Endodermal cell (in vitro differentiated cells): ENCODE measurements around the gene TTLL9. TPM values are rescaled to one million over a fixed set of nuclear protein-coding genes. Genes with fewer than 3 reads are reported as not detected.
A peak's percentile ranks its signal among the peaks of the same experiment; 100 is the strongest.

Experiments used
- DNase-seq: peaks from one replicate; pipeline ENCODE4 v3.0.0-alpha.2; 2017
- H3K27ac ChIP-seq: 2 replicates; pipeline ENCODE4 v1.5.1; 2013; ENCODE audit warnings: mild to moderate bottlenecking, low read depth, low read length, moderate library complexity
- H3K27me3 ChIP-seq: 2 replicates; pipeline ENCODE4 v1.6.1; 2013; ENCODE audit warnings: mild to moderate bottlenecking, low read length, moderate library complexity; ENCODE audit not compliant: insufficient read depth, control insufficient read depth, poor library complexity, severe bottlenecking
- H3K36me3 ChIP-seq: 2 replicates; pipeline ENCODE4 v1.7.0; 2013; ENCODE audit warnings: mild to moderate bottlenecking, low read length, moderate library complexity; ENCODE audit not compliant: control insufficient read depth, insufficient read depth
- H3K4me1 ChIP-seq: one replicate; pipeline ENCODE4 v1.7.0; 2013; ENCODE audit warnings: low read length; ENCODE audit not compliant: control insufficient read depth, insufficient read depth
- H3K4me3 ChIP-seq: 2 replicates; pipeline ENCODE4 v1.5.1; 2013; ENCODE audit warnings: mild to moderate bottlenecking, low read length, moderate library complexity
- H3K9ac ChIP-seq: 2 replicates; pipeline ENCODE4 v1.6.1; 2013; ENCODE audit warnings: mild to moderate bottlenecking, low read length, moderate library complexity; ENCODE audit not compliant: poor library complexity, severe bottlenecking; ENCODE audit errors: extremely low read depth
- H3K9me3 ChIP-seq: 2 replicates; pipeline ENCODE4 v1.6.1; 2013; ENCODE audit warnings: mild to moderate bottlenecking, low read length, moderate library complexity; ENCODE audit not compliant: control insufficient read depth
- H3K27ac Mint-ChIP-seq: 2 replicates; pipeline ENCODE4 v1.8.0; 2020; ENCODE audit warnings: mixed read lengths
- H3K27me3 Mint-ChIP-seq: 2 replicates; pipeline ENCODE4 v1.8.0; 2021; ENCODE audit warnings: mild to moderate bottlenecking, mixed read lengths; ENCODE audit not compliant: insufficient read depth
- H3K36me3 Mint-ChIP-seq: 2 replicates; pipeline ENCODE4 v1.8.0; 2020; ENCODE audit warnings: low read depth, mixed read lengths
- H3K4me1 Mint-ChIP-seq: 2 replicates; pipeline ENCODE4 v1.8.0; 2020; ENCODE audit warnings: mixed read lengths
- H3K4me3 Mint-ChIP-seq: 2 replicates; pipeline ENCODE4 v1.8.0; 2020; ENCODE audit warnings: mild to moderate bottlenecking, moderate library complexity, mixed read lengths
- H3K9me3 Mint-ChIP-seq: 2 replicates; pipeline ENCODE4 v1.8.0; 2020; ENCODE audit warnings: mild to moderate bottlenecking, mixed read lengths
- CTCF ChIP-seq: fragments of 200-600 bp; sonication (generic); conservative IDR thresholded peaks from 2 replicates; pipeline ENCODE4 v1.5.0; 2021; ENCODE audit warnings: antibody characterized with exemption, mild to moderate bottlenecking
- WGBS, 2 experiments: methylation state at CpG; one replicate each; pipeline versions ENCODE4 v1.1.5 to v1.1.7; 2013; ENCODE audit warnings: missing lambda C conversion rate in 2 of 2, mixed read lengths in 1 of 2; ENCODE audit not compliant: insufficient coverage in 1 of 2, insufficient read length in 1 of 2; 5-methylcytosine and 5-hydroxymethylcytosine counted together
- total RNA-seq, 2 donors: library from RNA; stranded (reverse); fragmentation: NEBNext Ultra II Directional in 1 of 2; extraction: Animal tissue kit (Norgen Biotek cat#: 25700) in 1 of 2; gene quantifications; 2 replicates in 1 of 2; 3 replicates in 1 of 2; pipeline ENCODE4 v1.2.1, GENCODE V29; 2021

The TTLL9 gene
- total RNA-seq, 2 donors from 2014 or later: 0.29 to 0.51 TPM

DNA sequence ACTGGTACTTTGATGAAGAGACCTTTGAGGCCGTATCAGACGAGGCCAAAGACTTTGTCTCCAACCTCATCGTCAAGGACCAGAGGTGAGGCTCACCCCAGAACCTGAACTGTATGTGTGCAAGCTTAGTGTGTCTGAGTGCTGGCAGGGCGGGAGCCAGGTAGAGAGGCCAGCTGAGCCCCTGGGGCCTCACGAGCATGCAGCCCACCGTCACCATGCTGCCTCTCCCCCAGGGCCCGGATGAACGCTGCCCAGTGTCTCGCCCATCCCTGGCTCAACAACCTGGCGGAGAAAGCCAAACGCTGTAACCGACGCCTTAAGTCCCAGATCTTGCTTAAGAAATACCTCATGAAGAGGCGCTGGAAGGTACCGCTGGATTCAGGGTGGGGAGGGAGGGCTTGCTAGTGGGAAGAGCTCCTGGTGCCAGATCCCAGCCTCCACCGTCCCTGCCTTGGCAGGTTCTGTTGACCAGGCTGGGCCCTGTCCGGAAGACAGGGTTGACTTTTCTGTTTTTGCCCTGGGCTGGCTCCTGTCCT is 38.6 kb upstream of the TTLL9 start:
- peaks cover 3% of the 10 kb centered on the region for H3K4me1 Mint-ChIP-seq
- WGBS, 2 experiments: 96 to 97% methylated on average over 10 to 17 of the region's 17 CpGs

GRCh38 chr20:31833130-31833930 is 37.1 kb upstream of the TTLL9 start:
- H3K4me1 Mint-ChIP-seq: peaks cover 9% of the 10 kb centered on the region
- Histone ChIP-seq H3K27me3 (no peaks in the 10 kb centered on the region), H3K9ac (no peak overlapping the region), H3K9me3 (no peaks in the 10 kb centered on the region), H3K36me3 (no peaks in the 10 kb centered on the region), H3K4me3 (no peak overlapping the region), H3K27ac (peak overlapping the region; percentile 77), H3K4me1 (peaks cover 3% of the 10 kb centered on the region)
- H3K27ac Mint-ChIP-seq: no peak overlapping the region
- H3K9me3 Mint-ChIP-seq: no peaks in the 10 kb centered on the region
- H3K4me3 Mint-ChIP-seq: no peak overlapping the region
- WGBS, 2 experiments: 66 to 69% methylated on average over 12 to 14 of the region's 14 CpGs
- H3K36me3 Mint-ChIP-seq: no peaks in the 10 kb centered on the region
- peak; percentile 99 for DNase-seq
- H3K27me3 Mint-ChIP-seq: no peaks in the 10 kb centered on the region
- peak; percentile 99 for TF ChIP-seq CTCF

More for the DNA sequence above, 38.6 kb upstream of the TTLL9 start:
- H3K9me3 ChIP-seq: no peaks in the 10 kb centered on the region
- TF ChIP-seq CTCF: no peak
- no peaks in the 10 kb centered on the region for H3K9me3 Mint-ChIP-seq
- H3K4me1 ChIP-seq: peaks cover 3% of the 10 kb centered on the region
- no peak overlapping the region for H3K4me3 ChIP-seq
- H3K4me3 Mint-ChIP-seq: no peak overlapping the region
- no peaks in the 10 kb centered on the region for H3K27me3 ChIP-seq
- no peak overlapping the region for H3K27ac ChIP-seq
- no peak overlapping the region for H3K27ac Mint-ChIP-seq
- H3K36me3 ChIP-seq: no peaks in the 10 kb centered on the region
- no peaks in the 10 kb centered on the region for H3K27me3 Mint-ChIP-seq
- H3K36me3 Mint-ChIP-seq: no peaks in the 10 kb centered on the region
- H3K9ac ChIP-seq: no peak overlapping the region
- no peak for DNase-seq

- no peaks in the 10 kb centered on the region for H3K36me3 Mint-ChIP-seq
- peaks cover 3% of the 10 kb centered on the region for H3K4me1 ChIP-seq
- H3K27ac Mint-ChIP-seq: no peak overlapping the region
- no peak overlapping the region for H3K4me3 Mint-ChIP-seq
- H3K9me3 Mint-ChIP-seq: no peaks in the 10 kb centered on the region
- H3K4me3 ChIP-seq: no peak overlapping the region
- no peaks in the 10 kb centered on the region for H3K27me3 ChIP-seq
- TF ChIP-seq CTCF: no peak
- 90 to 93% methylated on average over 15 to 20 of the region's 20 CpGs for WGBS, 2 experiments
- no peaks in the 10 kb centered on the region for H3K36me3 ChIP-seq
- peak overlapping the region; percentile 77 for H3K27ac ChIP-seq
- no peaks in the 10 kb centered on the region for H3K9me3 ChIP-seq
- no peak overlapping the region for H3K9ac ChIP-seq
- DNase-seq: no peak
- H3K27me3 Mint-ChIP-seq: no peaks in the 10 kb centered on the region
- H3K4me1 Mint-ChIP-seq: peaks cover 9% of the 10 kb centered on the region
These were observed 36.4 kb upstream of the TTLL9 start for GRCh38 chr20:31833931-31834521.
